ENCODE measurements around the gene KAT6B.

- TF ChIP-seq CTCF (IDR thresholded peaks at IDR 0.05) (no peak), POLR2AphosphoS5 (IDR thresholded peaks at IDR 0.05) (no peak), POLR2A (IDR thresholded peaks at IDR 0.05; ENCODE audit: low read depth) (no peak), EP300 (IDR thresholded peaks at IDR 0.05) (no peak)
Measured at GRCh38 chr10:74882427-74882826, 56.0 kb downstream of the KAT6B start.
